Upper lobe of left lung (tissue), 4 donors: ENCODE data around the gene AFG3L2.

Experiments used
- EP300 ChIP-seq, 4 donors: sonication (generic); formaldehyde crosslinking; IDR thresholded peaks; one replicate each; pipeline ENCODE4 v1.5.1; 2017; ENCODE audit warnings: antibody characterized with exemption in 4 of 4, control low read depth in 2 of 4
- POLR2A ChIP-seq, 4 donors: fragments of 450-650 bp; IDR thresholded peaks; one replicate each; pipeline ENCODE4 v1.5.1; 2016 to 2017; ENCODE audit warnings: antibody characterized with exemption in 4 of 4, mild to moderate bottlenecking in 2 of 4
- POLR2AphosphoS5 ChIP-seq, 2 donors: sonication (generic); formaldehyde crosslinking; IDR thresholded peaks; one replicate each; pipeline ENCODE4 v1.5.1; 2017; ENCODE audit warnings: antibody characterized with exemption in 2 of 2
- TF ChIP-seq, protein P1 (sequence below), 6 experiments: fragments of 450-650 bp in 4 of 6; fragments of 200-600 bp in 2 of 6; sonication (generic) in 2 of 6; IDR thresholded peaks; one replicate each; pipeline ENCODE4 v1.5.1; 2016 to 2019; ENCODE audit warnings: antibody characterized with exemption in 6 of 6

DNA sequence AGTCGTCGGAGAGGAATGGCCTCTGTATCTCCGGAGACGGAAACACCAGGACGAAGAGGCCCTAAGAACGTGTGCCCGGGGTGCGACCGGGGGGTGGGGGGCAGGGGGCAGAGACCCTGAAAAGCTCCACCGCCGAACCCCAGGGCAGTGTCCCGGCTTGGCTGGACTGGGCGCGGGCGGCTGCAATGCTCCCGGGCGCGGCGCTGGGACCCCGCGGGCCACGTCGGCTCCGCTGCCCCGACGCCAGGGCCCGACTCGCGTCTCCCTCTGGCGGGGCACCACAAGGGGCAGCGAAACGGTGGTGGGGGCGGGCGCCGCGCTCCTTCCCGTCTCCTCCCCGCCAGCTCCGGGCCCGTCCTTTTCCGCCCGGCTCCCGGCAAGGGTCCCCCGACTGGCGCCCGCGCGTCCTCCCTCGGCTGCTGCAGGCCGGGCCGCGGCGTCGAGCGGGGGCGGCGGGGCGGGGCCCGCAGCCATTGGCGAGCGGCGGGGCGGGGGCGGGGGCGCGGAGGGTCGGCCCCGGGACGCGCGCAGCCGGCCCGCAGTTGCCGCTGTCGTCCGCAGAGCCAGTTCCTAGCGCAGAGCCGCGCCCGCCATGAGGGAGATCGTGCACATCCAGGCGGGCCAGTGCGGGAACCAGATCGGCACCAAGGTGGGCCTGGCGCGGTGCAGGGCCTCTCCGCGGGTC lies 69.2 kb downstream of the AFG3L2 start, which contains the start of gene TUBB6:
- no peak for TF ChIP-seq EP300 (IDR thresholded peaks at IDR 0.05)
- TF ChIP-seq, protein P1, sequence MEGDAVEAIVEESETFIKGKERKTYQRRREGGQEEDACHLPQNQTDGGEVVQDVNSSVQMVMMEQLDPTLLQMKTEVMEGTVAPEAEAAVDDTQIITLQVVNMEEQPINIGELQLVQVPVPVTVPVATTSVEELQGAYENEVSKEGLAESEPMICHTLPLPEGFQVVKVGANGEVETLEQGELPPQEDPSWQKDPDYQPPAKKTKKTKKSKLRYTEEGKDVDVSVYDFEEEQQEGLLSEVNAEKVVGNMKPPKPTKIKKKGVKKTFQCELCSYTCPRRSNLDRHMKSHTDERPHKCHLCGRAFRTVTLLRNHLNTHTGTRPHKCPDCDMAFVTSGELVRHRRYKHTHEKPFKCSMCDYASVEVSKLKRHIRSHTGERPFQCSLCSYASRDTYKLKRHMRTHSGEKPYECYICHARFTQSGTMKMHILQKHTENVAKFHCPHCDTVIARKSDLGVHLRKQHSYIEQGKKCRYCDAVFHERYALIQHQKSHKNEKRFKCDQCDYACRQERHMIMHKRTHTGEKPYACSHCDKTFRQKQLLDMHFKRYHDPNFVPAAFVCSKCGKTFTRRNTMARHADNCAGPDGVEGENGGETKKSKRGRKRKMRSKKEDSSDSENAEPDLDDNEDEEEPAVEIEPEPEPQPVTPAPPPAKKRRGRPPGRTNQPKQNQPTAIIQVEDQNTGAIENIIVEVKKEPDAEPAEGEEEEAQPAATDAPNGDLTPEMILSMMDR (IDR thresholded peaks at IDR 0.05): peak in 3 of 6 experiments; percentile 4 to 37 (median 25)
- TF ChIP-seq POLR2A (IDR thresholded peaks at IDR 0.05): peak in 2 of 4 donors; percentile 70 to 86
- peak in 1 of 2 donors; percentile 72 for TF ChIP-seq POLR2AphosphoS5 (IDR thresholded peaks at IDR 0.05)
